ENCODE data around the gene TTR.

Gene TTR

DNA sequence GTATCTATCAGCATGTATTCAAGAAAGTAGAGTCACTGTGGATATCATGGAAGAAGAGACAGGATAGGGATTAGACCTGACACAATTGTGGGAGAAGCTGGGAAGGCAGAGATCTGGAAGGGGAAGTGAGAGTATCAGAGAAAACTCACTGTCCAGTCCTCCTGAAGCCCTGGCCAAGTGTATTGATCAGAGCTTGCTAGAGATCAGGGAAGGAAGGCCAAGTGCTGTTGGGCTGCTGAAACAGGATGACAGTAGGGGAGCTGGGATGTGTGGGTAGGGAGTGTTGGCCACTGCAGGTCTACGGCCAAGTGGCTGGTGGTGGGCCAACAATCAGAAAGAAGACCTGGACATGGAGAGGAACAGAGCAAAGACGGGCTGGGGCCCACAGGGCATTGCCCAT is 26.3 kb upstream of the TTR start:
- no peak overlapping the region for H3K9ac ChIP-seq (ENCODE audit: low read depth, low read length)
- H3K4me1 ChIP-seq (ENCODE audit: insufficient read depth, low read length), result no peaks in the 10 kb centered on the region
- H3K9me3 ChIP-seq (ENCODE audit: insufficient read depth, low read depth, low read length), result no peaks in the 10 kb centered on the region
- H3K36me3 ChIP-seq (ENCODE audit: insufficient read depth, low read depth, low read length), result no peaks in the 10 kb centered on the region
- H3K4me3 ChIP-seq (ENCODE audit: low read length), result no peak overlapping the region
- no peaks in the 10 kb centered on the region for H3K27me3 ChIP-seq (ENCODE audit: insufficient read depth, low read length)
- H3K27ac ChIP-seq (ENCODE audit: low read length), result no peak overlapping the region

DNA sequence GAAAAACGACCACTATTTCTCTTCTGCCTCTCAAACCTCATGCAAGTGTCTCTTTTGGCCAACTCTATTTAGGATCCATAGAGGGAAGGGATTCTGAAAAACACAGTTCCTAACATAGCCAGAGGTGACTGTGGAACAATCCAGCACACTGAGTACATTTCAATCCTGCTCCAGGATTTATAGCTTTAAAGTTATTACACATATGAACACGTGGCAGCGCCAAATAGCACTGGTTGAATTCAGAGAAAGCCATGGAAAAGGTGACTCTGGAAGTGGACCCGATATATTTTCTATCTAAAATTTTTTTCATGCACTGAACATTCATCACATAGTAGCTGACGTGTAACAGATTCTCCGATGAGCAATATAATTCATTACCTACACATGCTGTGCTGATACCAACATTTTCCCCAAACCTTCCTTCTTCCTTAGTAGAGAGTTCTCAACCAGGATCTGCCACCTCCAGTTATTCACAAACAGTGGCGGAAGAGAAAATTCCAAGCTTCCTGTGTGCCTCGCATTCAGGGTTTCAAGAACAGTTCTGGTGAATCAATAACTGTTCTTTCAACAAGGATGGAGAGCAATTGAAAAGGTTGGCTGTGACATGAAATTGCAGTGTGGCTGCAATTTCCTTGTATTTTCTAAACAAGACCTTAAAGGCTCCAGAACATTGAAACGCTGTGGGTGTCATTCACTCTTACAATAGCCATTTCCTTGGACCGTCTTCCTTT is 25.7 kb upstream of the TTR start:
- Histone ChIP-seq H3K9me3 (ENCODE audit: insufficient read depth, low read depth, low read length) (no peaks in the 10 kb centered on the region), H3K9ac (ENCODE audit: low read depth, low read length) (no peak overlapping the region), H3K27ac (ENCODE audit: low read length) (no peak overlapping the region), H3K36me3 (ENCODE audit: insufficient read depth, low read depth, low read length) (no peaks in the 10 kb centered on the region), H3K4me1 (ENCODE audit: insufficient read depth, low read length) (no peaks in the 10 kb centered on the region), H3K4me3 (ENCODE audit: low read length) (no peak overlapping the region), H3K27me3 (ENCODE audit: insufficient read depth, low read length) (no peaks in the 10 kb centered on the region)

DNA sequence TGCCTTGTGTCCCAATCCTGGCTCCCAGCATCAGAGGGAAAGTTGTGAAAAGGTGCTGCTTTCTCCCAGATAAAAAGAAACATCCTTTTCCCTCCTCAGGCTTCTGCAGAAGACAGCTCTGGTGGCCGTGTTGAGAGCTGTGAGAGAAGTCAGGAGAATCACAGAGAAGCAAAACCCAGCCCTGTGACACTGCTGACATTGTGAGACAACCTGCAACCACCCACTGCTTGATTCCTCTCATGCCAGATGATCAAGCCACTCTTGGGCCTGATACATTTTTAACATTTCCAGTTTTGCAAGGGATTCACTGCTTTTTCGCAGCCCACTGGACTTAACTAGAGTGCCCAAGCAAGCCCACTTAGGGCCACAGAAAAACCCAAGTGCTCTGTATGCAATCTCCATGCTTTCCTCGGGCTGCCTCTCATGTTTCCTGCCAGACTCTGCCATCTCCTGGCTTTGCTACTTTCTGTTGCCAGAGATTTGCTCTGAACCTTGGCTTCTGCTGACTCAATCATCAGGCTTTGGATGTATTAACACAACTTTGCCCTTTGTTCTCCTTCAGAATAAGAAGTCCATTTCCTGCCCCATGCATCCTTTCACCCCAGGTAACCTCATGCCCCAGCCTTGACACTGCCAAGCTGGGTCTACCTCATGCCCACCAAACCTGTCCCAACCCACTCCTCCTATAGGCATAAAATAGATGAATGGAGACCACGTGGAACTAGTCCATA is 24.9 kb upstream of the TTR start:
- H3K27ac ChIP-seq (ENCODE audit: low read length), result no peak overlapping the region
- no peaks in the 10 kb centered on the region for H3K4me1 ChIP-seq (ENCODE audit: insufficient read depth, low read length)
- no peaks in the 10 kb centered on the region for H3K9me3 ChIP-seq (ENCODE audit: insufficient read depth, low read depth, low read length)
- no peaks in the 10 kb centered on the region for H3K36me3 ChIP-seq (ENCODE audit: insufficient read depth, low read depth, low read length)
- H3K9ac ChIP-seq (ENCODE audit: low read depth, low read length), result no peak overlapping the region
- H3K27me3 ChIP-seq (ENCODE audit: insufficient read depth, low read length), result no peaks in the 10 kb centered on the region
- no peak overlapping the region for H3K4me3 ChIP-seq (ENCODE audit: low read length)

DNA sequence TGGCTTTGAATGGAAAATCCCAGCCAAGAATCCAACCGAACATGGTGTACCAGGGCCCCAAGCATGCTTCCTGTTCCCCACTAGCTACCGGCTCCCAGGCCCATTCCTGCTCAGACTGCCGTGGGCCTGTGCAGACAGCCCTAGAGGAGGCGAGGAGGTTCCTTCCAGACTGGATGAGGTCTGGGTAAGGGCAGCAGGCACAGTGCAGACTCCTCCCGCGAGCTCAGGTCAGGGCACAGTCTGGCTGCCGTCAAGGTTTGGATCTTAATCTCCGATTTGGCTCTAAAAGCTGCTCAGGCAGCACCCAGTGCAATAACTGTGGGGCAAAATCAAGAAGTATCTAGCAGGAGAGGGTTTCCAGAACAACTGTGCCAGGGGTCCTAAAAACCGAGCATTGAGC is 19.3 kb upstream of the TTR start:
- no peak overlapping the region for H3K9ac ChIP-seq (ENCODE audit: low read depth, low read length)
- H3K27ac ChIP-seq (ENCODE audit: low read length), result no peak overlapping the region
- no peaks in the 10 kb centered on the region for H3K4me1 ChIP-seq (ENCODE audit: insufficient read depth, low read length)
- no peaks in the 10 kb centered on the region for H3K36me3 ChIP-seq (ENCODE audit: insufficient read depth, low read depth, low read length)
- H3K9me3 ChIP-seq (ENCODE audit: insufficient read depth, low read depth, low read length), result no peaks in the 10 kb centered on the region
- H3K27me3 ChIP-seq (ENCODE audit: insufficient read depth, low read length), result no peaks in the 10 kb centered on the region
- H3K4me3 ChIP-seq (ENCODE audit: low read length), result no peak overlapping the region

DNA sequence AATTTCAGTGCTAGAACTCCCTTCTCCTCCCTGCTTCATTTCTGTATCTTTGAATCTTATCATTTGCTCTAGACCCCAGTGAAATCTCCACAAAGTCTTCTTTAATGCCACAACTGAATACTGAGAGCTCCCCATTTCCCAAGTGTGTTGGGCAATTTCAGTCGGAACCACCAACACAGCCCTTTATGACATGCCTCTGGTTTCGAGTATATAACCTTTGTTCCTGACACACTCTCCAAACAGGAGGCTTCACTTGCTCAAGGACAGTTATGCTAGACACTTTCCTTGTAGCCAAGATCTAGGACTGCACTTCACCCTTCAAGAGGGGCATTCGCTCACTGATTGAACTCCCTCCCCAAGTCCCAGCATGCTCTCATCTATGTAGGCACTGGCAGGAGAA is 18.6 kb upstream of the TTR start:
- Histone ChIP-seq H3K27me3 (ENCODE audit: insufficient read depth, low read length) (no peaks in the 10 kb centered on the region), H3K27ac (ENCODE audit: low read length) (no peak overlapping the region), H3K4me1 (ENCODE audit: insufficient read depth, low read length) (no peaks in the 10 kb centered on the region), H3K9ac (ENCODE audit: low read depth, low read length) (no peak overlapping the region), H3K4me3 (ENCODE audit: low read length) (no peak overlapping the region), H3K36me3 (ENCODE audit: insufficient read depth, low read depth, low read length) (no peaks in the 10 kb centered on the region), H3K9me3 (ENCODE audit: insufficient read depth, low read depth, low read length) (no peaks in the 10 kb centered on the region)

DNA sequence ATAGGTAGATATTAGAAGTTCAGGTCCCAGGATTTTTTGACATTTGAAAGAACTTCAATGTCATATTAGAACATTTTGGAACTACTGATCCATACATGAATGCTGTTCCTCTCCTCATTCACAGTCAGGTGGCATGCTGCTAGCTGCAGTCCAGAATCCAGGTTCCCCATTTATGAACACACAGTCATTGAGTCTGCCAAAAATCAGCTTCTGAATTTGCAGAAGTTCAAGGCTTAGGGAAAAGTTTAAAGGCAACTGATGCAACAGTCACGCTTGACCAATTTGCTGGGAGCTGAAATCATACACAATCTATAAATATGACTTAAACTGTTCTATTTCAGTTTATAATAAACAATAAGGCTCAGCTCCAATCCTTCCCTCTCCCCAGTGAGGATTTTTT is 17.3 kb upstream of the TTR start:
- no peak overlapping the region for H3K27ac ChIP-seq (ENCODE audit: low read length)
- no peaks in the 10 kb centered on the region for H3K27me3 ChIP-seq (ENCODE audit: insufficient read depth, low read length)
- no peak overlapping the region for H3K4me3 ChIP-seq (ENCODE audit: low read length)
- no peak overlapping the region for H3K9ac ChIP-seq (ENCODE audit: low read depth, low read length)
- no peaks in the 10 kb centered on the region for H3K9me3 ChIP-seq (ENCODE audit: insufficient read depth, low read depth, low read length)
- H3K36me3 ChIP-seq (ENCODE audit: insufficient read depth, low read depth, low read length), result no peaks in the 10 kb centered on the region
- no peaks in the 10 kb centered on the region for H3K4me1 ChIP-seq (ENCODE audit: insufficient read depth, low read length)

DNA sequence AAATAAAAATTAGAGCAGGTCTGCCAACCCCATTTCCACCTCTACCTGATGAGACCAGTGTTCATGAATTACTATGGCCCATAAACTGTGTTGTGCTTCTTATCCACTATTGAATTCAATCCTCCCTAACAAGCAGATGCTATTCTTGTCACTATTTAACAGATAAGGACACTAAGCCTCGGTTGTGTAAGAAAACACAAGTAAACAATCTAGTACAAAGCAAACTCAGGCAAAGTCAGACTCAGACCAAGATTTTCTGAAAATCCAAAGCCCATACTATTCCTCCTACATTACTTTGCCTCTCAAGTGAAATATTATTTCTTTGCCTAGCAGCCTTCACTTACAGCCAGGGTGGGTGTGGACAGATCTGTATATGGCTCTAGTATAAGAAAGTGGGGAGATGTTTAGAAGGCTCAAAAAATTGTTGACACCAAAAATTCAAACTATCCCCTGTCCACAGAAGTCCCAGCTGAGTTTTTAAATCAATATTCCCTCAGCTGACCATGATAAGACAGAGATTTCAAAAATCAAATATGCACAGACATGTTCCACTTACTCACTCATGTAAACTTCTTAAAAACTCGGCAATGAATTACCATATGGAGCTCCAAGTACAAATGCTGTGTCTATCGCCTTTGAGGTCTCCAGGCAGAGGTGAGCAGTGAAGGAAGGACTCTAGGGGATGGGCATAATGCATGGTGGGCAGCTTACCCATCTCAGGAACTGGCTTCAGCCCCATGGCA is 16.0 kb upstream of the TTR start:
- no peaks in the 10 kb centered on the region for H3K9me3 ChIP-seq (ENCODE audit: insufficient read depth, low read depth, low read length)
- H3K27me3 ChIP-seq (ENCODE audit: insufficient read depth, low read length), result no peaks in the 10 kb centered on the region
- no peak overlapping the region for H3K4me3 ChIP-seq (ENCODE audit: low read length)
- no peak overlapping the region for H3K9ac ChIP-seq (ENCODE audit: low read depth, low read length)
- H3K4me1 ChIP-seq (ENCODE audit: insufficient read depth, low read length), result no peaks in the 10 kb centered on the region
- H3K27ac ChIP-seq (ENCODE audit: low read length), result no peak overlapping the region
- no peaks in the 10 kb centered on the region for H3K36me3 ChIP-seq (ENCODE audit: insufficient read depth, low read depth, low read length)

DNA sequence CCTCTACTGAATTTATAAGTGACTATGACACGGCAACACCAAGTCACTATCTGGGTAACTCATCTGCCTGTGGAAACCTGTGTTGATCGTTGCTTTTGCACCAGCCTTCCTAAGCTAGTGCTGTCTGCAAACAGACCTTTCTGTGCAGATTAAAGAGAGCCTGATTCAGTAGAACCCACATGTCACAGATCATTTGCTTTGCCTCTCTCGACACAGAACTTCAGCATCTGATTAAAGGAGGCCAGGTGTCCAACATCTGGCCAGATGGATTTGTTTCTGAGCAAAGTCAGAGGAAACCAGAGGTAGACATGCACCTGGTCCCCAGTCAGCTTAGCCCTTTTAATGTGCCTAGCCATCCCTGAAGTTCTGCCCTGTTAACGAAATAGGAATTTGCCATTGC is 15.0 kb upstream of the TTR start:
- no peak overlapping the region for H3K27ac ChIP-seq (ENCODE audit: low read length)
- H3K4me3 ChIP-seq (ENCODE audit: low read length), result no peak overlapping the region
- no peaks in the 10 kb centered on the region for H3K27me3 ChIP-seq (ENCODE audit: insufficient read depth, low read length)
- H3K4me1 ChIP-seq (ENCODE audit: insufficient read depth, low read length), result no peaks in the 10 kb centered on the region
- no peaks in the 10 kb centered on the region for H3K36me3 ChIP-seq (ENCODE audit: insufficient read depth, low read depth, low read length)
- H3K9me3 ChIP-seq (ENCODE audit: insufficient read depth, low read depth, low read length), result no peaks in the 10 kb centered on the region
- no peak overlapping the region for H3K9ac ChIP-seq (ENCODE audit: low read depth, low read length)

DNA sequence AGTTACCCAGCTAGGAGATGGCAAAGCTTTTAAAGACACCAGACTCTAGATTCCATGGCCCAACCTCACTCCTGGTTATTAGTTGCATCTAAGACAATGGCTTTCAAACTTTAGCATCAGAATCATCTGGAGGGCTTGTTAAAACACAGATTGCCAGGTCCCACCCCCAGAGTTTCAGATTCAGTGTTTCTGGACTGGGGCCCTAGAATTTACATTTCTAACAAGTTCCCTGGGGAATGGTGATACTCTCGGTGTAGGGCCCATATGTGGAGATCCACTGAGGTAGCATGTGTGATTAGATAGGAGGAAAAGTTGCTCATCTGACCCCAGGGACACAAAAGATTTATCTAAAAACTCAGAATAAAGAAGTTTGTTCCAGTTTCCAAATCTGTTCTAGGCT is 14.5 kb upstream of the TTR start:
- H3K27me3 ChIP-seq (ENCODE audit: insufficient read depth, low read length), result no peaks in the 10 kb centered on the region
- H3K27ac ChIP-seq (ENCODE audit: low read length), result no peak overlapping the region

DNA sequence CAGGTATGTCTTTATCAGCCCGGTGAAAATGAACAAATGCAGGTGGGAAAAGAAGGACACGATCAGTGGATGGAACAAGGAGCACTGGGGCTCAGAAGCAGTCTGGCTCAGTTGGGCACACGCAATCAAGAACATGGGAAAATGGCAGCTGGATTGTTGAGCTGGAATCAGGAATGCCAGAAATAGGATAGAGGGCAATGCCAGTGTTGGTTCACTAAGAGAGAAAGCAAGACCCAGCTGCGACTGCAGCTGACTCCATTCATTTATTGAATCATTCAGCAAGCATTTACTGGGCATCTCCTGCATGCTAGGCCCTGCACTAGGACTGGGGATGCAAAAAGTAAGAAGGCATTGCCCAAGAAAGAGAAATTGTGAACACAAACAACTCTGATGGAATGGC is 13.6 kb upstream of the TTR start:
- H3K36me3 ChIP-seq (ENCODE audit: insufficient read depth, low read depth, low read length), result no peaks in the 10 kb centered on the region
- no peaks in the 10 kb centered on the region for H3K27me3 ChIP-seq (ENCODE audit: insufficient read depth, low read length)
- H3K9ac ChIP-seq (ENCODE audit: low read depth, low read length), result no peak overlapping the region
- H3K4me3 ChIP-seq (ENCODE audit: low read length), result no peak overlapping the region
- H3K4me1 ChIP-seq (ENCODE audit: insufficient read depth, low read length), result no peaks in the 10 kb centered on the region
- no peak overlapping the region for H3K27ac ChIP-seq (ENCODE audit: low read length)
- H3K9me3 ChIP-seq (ENCODE audit: insufficient read depth, low read depth, low read length), result no peaks in the 10 kb centered on the region

More for the DNA sequence above, 14.5 kb upstream of the TTR start:
- no peak overlapping the region for H3K4me3 ChIP-seq (ENCODE audit: low read length)
- no peak overlapping the region for H3K9ac ChIP-seq (ENCODE audit: low read depth, low read length)
- H3K36me3 ChIP-seq (ENCODE audit: insufficient read depth, low read depth, low read length), result no peaks in the 10 kb centered on the region
- H3K9me3 ChIP-seq (ENCODE audit: insufficient read depth, low read depth, low read length), result no peaks in the 10 kb centered on the region
- no peaks in the 10 kb centered on the region for H3K4me1 ChIP-seq (ENCODE audit: insufficient read depth, low read length)

DNA sequence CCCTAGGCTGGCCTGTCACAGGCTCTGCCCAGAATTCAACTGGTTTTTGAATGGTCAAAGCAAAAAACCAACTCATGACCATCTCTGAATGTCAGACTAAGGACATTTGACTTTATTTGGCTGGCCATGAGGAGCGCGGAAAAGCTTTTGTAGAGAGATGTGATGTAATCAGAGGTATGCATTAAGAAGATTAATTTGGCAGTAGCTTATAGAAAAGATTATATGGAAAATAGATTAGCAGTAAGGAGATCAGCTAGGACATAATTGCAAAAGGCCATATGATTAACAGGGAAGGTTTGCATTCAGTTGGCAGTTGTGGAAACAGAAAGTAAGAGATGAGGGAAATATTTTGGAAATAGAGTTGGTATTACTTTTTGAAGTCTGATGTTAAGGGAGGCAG is 12.3 kb upstream of the TTR start:
- Histone ChIP-seq H3K36me3 (ENCODE audit: insufficient read depth, low read depth, low read length) (no peaks in the 10 kb centered on the region), H3K9ac (ENCODE audit: low read depth, low read length) (no peak overlapping the region), H3K27ac (ENCODE audit: low read length) (no peak overlapping the region), H3K4me1 (ENCODE audit: insufficient read depth, low read length) (no peaks in the 10 kb centered on the region), H3K9me3 (ENCODE audit: insufficient read depth, low read depth, low read length) (no peaks in the 10 kb centered on the region), H3K27me3 (ENCODE audit: insufficient read depth, low read length) (no peaks in the 10 kb centered on the region), H3K4me3 (ENCODE audit: low read length) (no peak overlapping the region)

Data from iPS-20b (cell line).